ENCODE data around the gene CABP1.

Gene CABP1

DNA sequence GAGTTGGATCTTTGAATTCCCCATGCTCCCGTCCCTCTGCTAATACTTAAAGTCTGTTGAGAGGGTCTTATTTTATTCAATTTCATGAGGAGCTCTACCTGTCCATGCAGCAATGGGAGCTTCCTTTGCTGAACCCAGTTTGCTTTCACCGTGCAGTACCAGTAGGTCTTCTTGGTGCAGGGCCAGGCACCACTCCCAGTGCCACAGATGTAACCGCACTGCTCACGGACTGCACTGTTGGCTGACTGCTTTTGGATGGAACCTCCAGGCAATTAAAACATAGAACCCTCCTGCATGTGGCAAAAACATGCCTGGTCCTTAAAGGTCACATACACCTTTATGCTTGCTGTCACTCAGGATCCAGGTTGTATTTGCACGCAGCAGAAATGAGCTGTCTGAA is 9.3 kb upstream of the CABP1 start:
- no peaks in the 10 kb centered on the region for H3K4me1 ChIP-seq (ENCODE audit: control insufficient read depth in 5 of 5, insufficient read depth in 5 of 5, low read length in 5 of 5)
- H3K9ac ChIP-seq (ENCODE audit: low read length in 5 of 5) = no peak overlapping the region
- peaks cover 0 to 8% (median 3%) of the 10 kb centered on the region in 5 donors for H3K27me3 ChIP-seq (ENCODE audit: control insufficient read depth in 5 of 5, insufficient read depth in 4 of 5, low read length in 5 of 5)
- no peaks in the 10 kb centered on the region for H3K36me3 ChIP-seq (ENCODE audit: control insufficient read depth in 5 of 5, insufficient read depth in 5 of 5, low read length in 5 of 5)
- H3K4me3 ChIP-seq (ENCODE audit: low read depth in 1 of 5, low read length in 5 of 5) = no peak overlapping the region
- no peak overlapping the region for H3K27ac ChIP-seq (ENCODE audit: low read depth, low read length)
- H3K9me3 ChIP-seq (ENCODE audit: control insufficient read depth in 5 of 5, low read length in 5 of 5) = no peaks in the 10 kb centered on the region

DNA sequence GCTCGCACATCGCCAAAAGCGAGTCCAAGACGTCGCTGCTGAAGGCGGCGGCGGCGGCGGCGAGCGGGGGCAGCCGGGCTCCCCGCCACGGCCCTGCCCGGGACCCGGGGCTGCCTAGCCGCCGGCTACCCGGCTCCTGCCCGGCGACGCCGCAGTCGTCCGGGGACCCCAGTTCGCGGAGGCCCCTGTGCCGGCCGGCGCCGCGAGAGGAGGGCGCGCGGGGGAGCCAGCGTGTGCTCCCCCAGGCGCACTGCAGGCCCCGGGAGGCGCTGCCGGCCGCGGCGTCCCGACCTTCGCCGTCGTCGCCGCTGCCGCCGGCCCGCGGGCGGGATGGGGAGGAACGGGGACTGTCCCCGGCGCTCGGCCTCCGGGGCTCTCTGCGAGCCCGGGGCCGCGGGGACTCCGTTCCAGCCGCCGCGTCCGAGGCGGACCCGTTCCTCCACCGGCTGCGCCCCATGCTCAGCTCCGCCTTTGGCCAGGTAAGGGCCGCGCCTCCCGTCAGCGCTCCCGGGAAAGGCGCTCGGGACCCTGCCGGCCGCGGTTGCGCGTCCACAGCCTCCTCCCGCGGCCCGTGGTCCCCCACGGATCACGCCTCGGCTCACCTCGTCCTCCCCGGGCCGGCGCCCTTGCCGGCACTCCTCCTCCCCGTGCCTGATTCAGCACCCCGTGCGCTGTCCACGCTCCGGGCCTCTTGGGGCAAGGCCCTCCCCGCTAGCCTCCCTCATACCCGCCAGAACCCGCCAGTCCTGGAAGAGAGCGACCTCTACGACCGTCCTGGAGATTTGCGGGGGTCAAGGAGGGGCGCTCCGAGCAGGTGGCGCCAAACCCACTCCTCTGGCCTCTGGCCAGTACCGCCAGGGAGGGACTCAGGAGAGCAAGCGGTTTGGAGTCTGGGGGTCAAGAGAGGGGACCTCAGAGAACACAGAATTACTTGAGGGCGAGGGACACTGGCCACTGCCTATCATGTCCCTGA is 721 bp downstream of the CABP1 start:
- Histone ChIP-seq H3K4me3 (ENCODE audit: low read depth in 1 of 5, low read length in 5 of 5) (peak overlapping the region in 3 of 5 donors; percentile 40 to 62 (median 53)), H3K27ac (ENCODE audit: low read depth, low read length) (no peak overlapping the region), H3K9ac (ENCODE audit: low read length in 5 of 5) (no peak overlapping the region), H3K9me3 (ENCODE audit: control insufficient read depth in 5 of 5, low read length in 5 of 5) (no peaks in the 10 kb centered on the region), H3K27me3 (ENCODE audit: control insufficient read depth in 5 of 5, insufficient read depth in 4 of 5, low read length in 5 of 5) (peaks cover 36 to 48% (median 44%) of the 10 kb centered on the region in 5 donors), H3K36me3 (ENCODE audit: control insufficient read depth in 5 of 5, insufficient read depth in 5 of 5, low read length in 5 of 5) (no peaks in the 10 kb centered on the region), H3K4me1 (ENCODE audit: control insufficient read depth in 5 of 5, insufficient read depth in 5 of 5, low read length in 5 of 5) (peaks cover 0 to 14% (median 11%) of the 10 kb centered on the region in 5 donors)

DNA sequence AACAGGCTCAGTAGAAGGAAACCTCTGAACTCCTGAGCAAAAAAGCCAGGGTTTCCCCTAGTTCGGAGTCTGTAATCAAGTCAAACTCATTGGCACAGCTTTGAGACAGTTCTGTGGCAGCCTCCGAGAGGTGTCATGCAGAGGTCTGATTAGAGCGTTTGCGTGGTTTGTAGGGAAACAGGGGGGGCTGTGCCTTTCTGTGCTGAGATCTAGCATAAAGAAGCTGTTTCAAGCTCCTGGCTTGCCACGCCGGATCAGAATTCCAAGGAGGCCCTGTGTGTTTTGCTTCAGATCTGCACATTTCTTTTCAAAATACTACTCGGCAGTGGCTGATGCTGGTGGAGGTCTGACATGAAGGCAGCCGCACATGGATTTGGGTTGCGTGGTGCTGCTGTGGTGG is 1.7 kb downstream of the CABP1 start:
- Histone ChIP-seq H3K4me3 (ENCODE audit: low read depth in 1 of 5, low read length in 5 of 5) (no peak overlapping the region), H3K9me3 (ENCODE audit: control insufficient read depth in 5 of 5, low read length in 5 of 5) (no peaks in the 10 kb centered on the region), H3K4me1 (ENCODE audit: control insufficient read depth in 5 of 5, insufficient read depth in 5 of 5, low read length in 5 of 5) (peaks cover 0 to 14% (median 11%) of the 10 kb centered on the region in 5 donors), H3K9ac (ENCODE audit: low read length in 5 of 5) (no peak overlapping the region), H3K27ac (ENCODE audit: low read depth, low read length) (no peak overlapping the region), H3K27me3 (ENCODE audit: control insufficient read depth in 5 of 5, insufficient read depth in 4 of 5, low read length in 5 of 5) (peaks cover 36 to 48% (median 44%) of the 10 kb centered on the region in 5 donors), H3K36me3 (ENCODE audit: control insufficient read depth in 5 of 5, insufficient read depth in 5 of 5, low read length in 5 of 5) (no peaks in the 10 kb centered on the region)

DNA sequence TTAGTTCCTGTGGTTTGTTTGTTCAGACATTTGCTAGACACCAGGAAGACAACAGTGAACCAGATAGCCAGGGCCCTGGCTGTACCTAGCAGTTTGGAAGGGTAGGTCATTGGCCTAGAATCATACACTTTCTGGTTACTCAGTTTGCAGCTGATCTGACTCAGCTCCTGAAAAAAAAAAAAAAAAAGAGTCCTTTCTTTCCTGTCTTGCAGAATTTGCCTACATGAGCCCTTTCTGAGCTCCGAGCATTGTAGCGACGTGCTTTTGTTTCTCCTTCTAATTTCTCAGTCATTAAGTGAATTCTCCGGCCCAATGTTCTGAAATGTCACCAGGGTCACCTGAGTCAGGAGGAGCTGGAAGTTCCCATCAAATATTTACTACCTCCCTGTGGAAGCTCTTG is 2.4 kb downstream of the CABP1 start:
- Histone ChIP-seq H3K27me3 (ENCODE audit: control insufficient read depth in 5 of 5, insufficient read depth in 4 of 5, low read length in 5 of 5) (peaks cover 36 to 48% (median 44%) of the 10 kb centered on the region in 5 donors), H3K9me3 (ENCODE audit: control insufficient read depth in 5 of 5, low read length in 5 of 5) (no peaks in the 10 kb centered on the region), H3K9ac (ENCODE audit: low read length in 5 of 5) (no peak overlapping the region), H3K4me1 (ENCODE audit: control insufficient read depth in 5 of 5, insufficient read depth in 5 of 5, low read length in 5 of 5) (peaks cover 0 to 14% (median 11%) of the 10 kb centered on the region in 5 donors), H3K27ac (ENCODE audit: low read depth, low read length) (no peak overlapping the region), H3K4me3 (ENCODE audit: low read depth in 1 of 5, low read length in 5 of 5) (no peak overlapping the region), H3K36me3 (ENCODE audit: control insufficient read depth in 5 of 5, insufficient read depth in 5 of 5, low read length in 5 of 5) (no peaks in the 10 kb centered on the region)

DNA sequence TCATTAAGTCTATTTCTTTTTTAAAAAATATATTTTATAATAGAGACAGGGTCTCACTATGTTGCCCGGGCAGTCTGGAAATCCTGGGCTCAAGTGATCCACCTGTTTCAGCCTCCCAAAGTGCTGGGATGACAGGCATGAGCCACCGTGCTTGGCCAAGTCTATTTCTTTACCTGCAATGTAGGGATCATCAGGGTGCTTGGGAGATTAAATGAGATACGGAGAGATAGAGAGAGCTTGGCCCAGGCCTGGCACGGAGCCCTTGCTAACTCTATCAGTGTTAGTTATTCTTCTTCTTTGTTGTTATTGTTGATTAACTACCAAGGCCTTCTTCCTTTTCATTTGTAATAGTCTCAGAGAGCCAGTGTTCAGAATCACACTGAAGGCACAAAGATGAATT is 3.1 kb downstream of the CABP1 start:
- Histone ChIP-seq H3K4me3 (ENCODE audit: low read depth in 1 of 5, low read length in 5 of 5) (no peak overlapping the region), H3K27ac (ENCODE audit: low read depth, low read length) (no peak overlapping the region), H3K36me3 (ENCODE audit: control insufficient read depth in 5 of 5, insufficient read depth in 5 of 5, low read length in 5 of 5) (no peaks in the 10 kb centered on the region), H3K27me3 (ENCODE audit: control insufficient read depth in 5 of 5, insufficient read depth in 4 of 5, low read length in 5 of 5) (peaks cover 36 to 48% (median 44%) of the 10 kb centered on the region in 5 donors), H3K4me1 (ENCODE audit: control insufficient read depth in 5 of 5, insufficient read depth in 5 of 5, low read length in 5 of 5) (peaks cover 0 to 17% (median 13%) of the 10 kb centered on the region in 5 donors), H3K9ac (ENCODE audit: low read length in 5 of 5) (no peak overlapping the region), H3K9me3 (ENCODE audit: control insufficient read depth in 5 of 5, low read length in 5 of 5) (no peaks in the 10 kb centered on the region)

DNA sequence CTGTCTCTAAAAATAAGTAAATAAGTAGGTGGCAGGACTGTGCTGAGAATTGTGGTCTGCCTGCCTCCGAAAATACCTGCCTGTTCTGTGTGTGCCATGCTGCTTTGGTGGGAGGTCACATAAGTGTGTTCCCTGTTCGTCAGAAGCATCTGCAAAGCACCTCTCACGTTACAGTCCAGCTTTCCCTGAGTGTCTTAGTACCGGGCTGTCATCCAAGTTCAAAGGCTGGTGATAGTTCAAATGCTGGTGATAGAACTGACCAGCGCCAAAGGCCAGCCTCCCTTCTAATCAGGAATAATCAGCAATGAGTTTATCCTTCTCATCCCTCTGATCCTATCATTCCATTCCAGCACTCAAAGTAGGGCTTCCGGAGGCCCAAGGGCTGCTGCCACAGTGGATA is 5.6 kb downstream of the CABP1 start:
- Histone ChIP-seq H3K9me3 (ENCODE audit: control insufficient read depth in 5 of 5, low read length in 5 of 5) (no peaks in the 10 kb centered on the region), H3K36me3 (ENCODE audit: control insufficient read depth in 5 of 5, insufficient read depth in 5 of 5, low read length in 5 of 5) (no peaks in the 10 kb centered on the region), H3K27me3 (ENCODE audit: control insufficient read depth in 5 of 5, insufficient read depth in 4 of 5, low read length in 5 of 5) (peaks cover 27 to 47% (median 42%) of the 10 kb centered on the region in 5 donors), H3K4me3 (ENCODE audit: low read depth in 1 of 5, low read length in 5 of 5) (no peak overlapping the region), H3K27ac (ENCODE audit: low read depth, low read length) (no peak overlapping the region), H3K9ac (ENCODE audit: low read length in 5 of 5) (no peak overlapping the region), H3K4me1 (ENCODE audit: control insufficient read depth in 5 of 5, insufficient read depth in 5 of 5, low read length in 5 of 5) (peaks cover 0 to 36% (median 24%) of the 10 kb centered on the region in 5 donors)

DNA sequence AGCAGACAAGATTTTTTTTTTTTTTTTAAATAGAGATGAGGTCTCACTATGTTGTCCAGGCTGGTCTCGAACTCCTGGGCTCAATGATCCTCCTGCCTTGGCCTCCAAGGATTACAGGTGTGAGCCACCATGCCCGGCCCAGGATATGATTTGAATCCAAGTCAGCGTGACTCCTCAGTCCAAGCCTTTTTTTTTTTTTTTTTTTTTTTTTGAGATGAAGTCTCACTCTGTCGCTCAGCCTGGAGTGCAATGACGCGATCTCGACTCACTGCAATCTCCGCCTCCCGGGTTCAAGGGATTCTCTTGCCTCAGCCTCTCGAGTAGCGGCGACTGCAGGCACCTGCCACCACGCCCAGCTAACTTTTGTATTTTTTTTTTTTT is 6.9 kb downstream of the CABP1 start:
- H3K9me3 ChIP-seq (ENCODE audit: control insufficient read depth in 5 of 5, low read length in 5 of 5) = no peaks in the 10 kb centered on the region
- peaks cover 1 to 40% (median 18%) of the 10 kb centered on the region in 5 donors for H3K4me1 ChIP-seq (ENCODE audit: control insufficient read depth in 5 of 5, insufficient read depth in 5 of 5, low read length in 5 of 5)
- H3K27me3 ChIP-seq (ENCODE audit: control insufficient read depth in 5 of 5, insufficient read depth in 4 of 5, low read length in 5 of 5) = peaks cover 14 to 35% (median 29%) of the 10 kb centered on the region in 5 donors

DNA sequence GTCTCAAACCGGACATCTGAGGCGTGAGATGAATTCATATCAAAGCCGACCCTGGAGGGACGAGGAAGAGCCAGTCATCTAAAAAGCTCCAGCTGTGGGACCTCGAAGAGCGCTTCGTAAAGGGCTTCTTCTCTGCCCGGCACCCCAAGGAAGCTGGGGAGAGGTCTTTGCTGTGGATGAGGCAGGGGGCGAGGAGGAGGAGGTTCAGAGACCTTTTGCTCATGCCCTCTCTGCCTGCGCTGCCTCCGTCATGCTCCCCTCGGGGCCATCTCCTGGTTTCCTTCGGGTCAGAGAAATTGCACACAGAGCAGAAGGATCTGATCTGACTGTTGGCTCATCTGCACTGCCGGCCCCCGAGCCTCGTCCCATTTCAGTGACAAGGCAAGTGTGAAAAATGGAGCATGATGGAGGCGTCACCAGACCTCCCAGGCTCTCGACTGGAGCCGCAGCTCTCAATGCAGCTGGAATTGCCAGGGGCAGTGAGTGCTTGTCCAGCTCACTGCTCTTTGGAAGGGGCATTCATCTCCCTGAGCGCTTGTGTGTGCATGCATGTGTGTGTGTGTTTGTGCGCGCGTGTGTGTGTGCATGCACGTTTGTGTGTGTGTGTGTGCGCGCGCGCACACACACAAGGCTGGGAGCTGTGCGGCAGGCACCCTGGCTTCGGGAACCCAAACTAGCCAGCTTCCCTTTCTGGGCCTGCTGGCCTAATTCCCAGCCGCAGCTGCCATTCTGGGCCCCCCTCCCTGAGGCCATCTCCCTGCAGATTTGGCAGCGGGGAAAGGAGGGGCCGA is 9.2 kb downstream of the CABP1 start:
- Histone ChIP-seq H3K4me1 (ENCODE audit: control insufficient read depth in 5 of 5, insufficient read depth in 5 of 5, low read length in 5 of 5) (peaks cover 1 to 60% (median 28%) of the 10 kb centered on the region in 5 donors), H3K4me3 (ENCODE audit: low read depth in 1 of 5, low read length in 5 of 5) (peak overlapping the region in 4 of 5 donors; percentile 53 to 63 (median 58))

More for the DNA sequence above, 6.9 kb downstream of the CABP1 start:
- Histone ChIP-seq H3K27ac (ENCODE audit: low read depth, low read length) (no peak overlapping the region), H3K4me3 (ENCODE audit: low read depth in 1 of 5, low read length in 5 of 5) (no peak overlapping the region), H3K9ac (ENCODE audit: low read length in 5 of 5) (no peak overlapping the region), H3K36me3 (ENCODE audit: control insufficient read depth in 5 of 5, insufficient read depth in 5 of 5, low read length in 5 of 5) (no peaks in the 10 kb centered on the region)

DNA sequence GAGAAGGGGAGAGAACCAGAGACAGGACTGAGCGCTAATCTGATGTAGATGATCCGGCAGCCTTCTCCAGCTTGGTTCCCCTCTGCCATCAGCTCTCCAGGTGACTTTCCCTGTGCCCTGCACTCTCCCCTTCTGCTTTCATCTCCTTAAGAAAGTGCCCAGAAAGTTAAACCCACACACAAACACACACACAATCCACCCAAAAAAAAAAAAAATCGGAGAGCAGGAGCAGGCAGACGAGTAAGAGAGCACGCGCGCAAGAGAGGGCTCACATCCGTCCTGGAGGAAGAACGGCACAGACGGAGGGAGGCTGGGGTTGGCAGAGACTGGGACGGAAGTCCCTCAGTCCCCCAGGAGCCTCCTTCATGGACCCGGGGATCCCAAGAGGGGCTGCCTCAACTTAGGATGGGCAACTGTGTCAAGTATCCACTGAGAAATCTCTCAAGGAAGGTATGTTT is 9.8 kb downstream of the CABP1 start:
- Histone ChIP-seq H3K4me1 (ENCODE audit: control insufficient read depth in 5 of 5, insufficient read depth in 5 of 5, low read length in 5 of 5) (peaks cover 1 to 65% (median 35%) of the 10 kb centered on the region in 5 donors), H3K27ac (ENCODE audit: low read depth, low read length) (no peak overlapping the region), H3K4me3 (ENCODE audit: low read depth in 1 of 5, low read length in 5 of 5) (peak overlapping the region in 3 of 5 donors; percentile 24 to 57 (median 53)), H3K9ac (ENCODE audit: low read length in 5 of 5) (no peak overlapping the region), H3K27me3 (ENCODE audit: control insufficient read depth in 5 of 5, insufficient read depth in 4 of 5, low read length in 5 of 5) (peaks cover 0 to 12% (median 11%) of the 10 kb centered on the region in 5 donors), H3K36me3 (ENCODE audit: control insufficient read depth in 5 of 5, insufficient read depth in 5 of 5, low read length in 5 of 5) (no peaks in the 10 kb centered on the region), H3K9me3 (ENCODE audit: control insufficient read depth in 5 of 5, low read length in 5 of 5) (no peaks in the 10 kb centered on the region)

More for the DNA sequence above, 9.2 kb downstream of the CABP1 start:
- H3K27ac ChIP-seq (ENCODE audit: low read depth, low read length) = no peak overlapping the region
- H3K9me3 ChIP-seq (ENCODE audit: control insufficient read depth in 5 of 5, low read length in 5 of 5) = no peaks in the 10 kb centered on the region
- no peaks in the 10 kb centered on the region for H3K36me3 ChIP-seq (ENCODE audit: control insufficient read depth in 5 of 5, insufficient read depth in 5 of 5, low read length in 5 of 5)
- H3K27me3 ChIP-seq (ENCODE audit: control insufficient read depth in 5 of 5, insufficient read depth in 4 of 5, low read length in 5 of 5) = peaks cover 0 to 17% (median 12%) of the 10 kb centered on the region in 5 donors
- peak overlapping the region in 1 of 5 donors; percentile 46 for H3K9ac ChIP-seq (ENCODE audit: low read length in 5 of 5)

All from subcutaneous abdominal adipose tissue (tissue), 5 donors.